Stimulated activated CD4-positive, alpha-beta T cell treated with anti-CD3 and anti-CD28 coated beads, TNF-alpha, amount 100 ng/mL, for 4 hours (primary cell): ENCODE results near the gene EIF1AD.

Source experiments
- DNase-seq, 3 experiments: peaks; one replicate each; pipeline ENCODE4 v3.0.0-alpha.2; 2020; ENCODE audit warnings: low read depth in 3 of 3

The EIF1AD gene

DNA sequence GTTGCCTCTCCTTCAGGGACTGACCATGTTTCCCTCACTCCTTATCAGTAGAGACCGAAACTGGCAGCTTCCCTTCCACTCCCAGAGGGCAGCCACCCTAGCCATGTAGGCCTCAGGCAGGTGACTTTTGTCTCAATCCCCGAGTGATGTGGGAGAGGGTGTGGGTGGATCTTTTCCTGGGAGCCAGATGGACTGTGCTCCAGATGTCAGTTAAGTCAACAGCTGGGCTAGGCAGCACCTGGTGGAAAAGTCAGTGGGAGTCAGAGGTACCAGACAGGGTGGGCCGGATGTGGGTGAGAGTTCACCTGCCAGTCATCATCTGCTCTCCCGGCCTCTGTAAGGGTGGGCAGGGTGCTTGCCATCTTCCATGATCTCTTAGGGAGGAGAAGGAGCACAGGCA, 2.2 kb upstream of the EIF1AD start:
- DNase-seq: no peak

DNA sequence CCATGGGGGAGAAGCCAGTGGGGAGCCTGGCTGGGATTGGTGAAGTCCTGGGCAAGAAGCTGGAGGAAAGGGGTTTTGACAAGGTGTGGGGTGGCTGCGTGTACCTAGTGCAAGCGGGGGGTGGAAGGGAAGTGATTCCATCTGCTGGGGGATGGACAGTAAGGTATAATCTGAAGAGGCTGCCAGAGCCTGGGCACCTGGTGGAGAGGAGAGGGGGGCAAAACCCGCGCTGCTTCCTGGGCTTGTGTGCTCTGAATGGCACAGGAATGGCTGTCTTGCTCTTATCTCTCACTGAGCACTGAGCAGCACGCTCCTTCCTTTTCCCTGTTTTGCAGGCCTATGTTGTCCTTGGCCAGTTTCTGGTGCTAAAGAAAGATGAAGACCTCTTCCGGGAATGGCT, 1.3 kb upstream of the EIF1AD start:
- DNase-seq: no peak

DNA sequence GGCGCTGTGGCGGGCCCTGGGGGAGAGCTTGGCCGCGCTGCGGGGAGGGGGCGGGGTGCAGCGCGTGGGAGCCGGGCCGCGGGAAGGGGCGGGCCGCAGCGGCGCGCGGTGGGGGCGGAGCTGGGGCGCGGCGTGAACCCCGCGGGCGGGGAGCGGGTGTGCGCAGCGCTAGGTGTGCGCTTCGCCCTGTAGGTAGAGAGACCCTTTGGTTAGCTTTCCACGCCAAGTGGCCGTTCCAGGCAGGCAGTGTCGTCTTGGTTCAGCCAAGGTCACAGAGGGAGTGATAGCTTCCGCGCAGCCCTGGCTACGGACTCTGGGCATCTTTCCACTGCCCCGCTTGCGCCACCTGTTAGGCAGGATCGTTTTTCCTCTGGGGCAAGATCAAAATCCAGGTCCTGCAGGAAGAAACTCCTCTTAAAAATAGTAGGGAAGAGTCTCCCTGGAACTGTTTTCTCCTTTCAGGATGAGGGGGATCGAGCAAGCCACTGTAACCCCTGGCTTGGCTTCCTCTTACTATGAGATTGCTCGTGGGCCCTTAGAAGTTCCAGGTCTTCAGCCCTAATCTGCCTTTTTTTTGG, 780 bp upstream of the EIF1AD start:
- DNase-seq: no peak

DNA sequence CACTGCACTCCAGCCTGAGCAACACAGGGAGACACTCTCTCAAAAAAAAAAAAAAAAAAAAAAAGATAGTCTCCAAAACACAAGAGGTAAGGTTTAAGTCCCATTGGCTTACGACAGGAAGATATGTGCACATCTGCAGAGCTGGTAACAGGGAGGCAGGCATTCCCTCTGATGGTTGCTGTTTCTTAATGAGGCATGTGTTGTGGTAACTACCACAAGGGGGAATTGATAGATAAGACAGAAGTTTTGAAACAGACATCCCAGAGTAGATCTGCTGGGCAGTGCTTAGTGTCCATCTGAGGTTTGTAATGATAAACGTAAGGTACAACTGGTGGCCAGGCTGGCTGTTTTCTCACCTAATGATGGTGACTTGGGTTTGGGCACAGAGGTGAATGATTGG, 4.7 kb downstream of the EIF1AD start:
- no peak for DNase-seq

DNA sequence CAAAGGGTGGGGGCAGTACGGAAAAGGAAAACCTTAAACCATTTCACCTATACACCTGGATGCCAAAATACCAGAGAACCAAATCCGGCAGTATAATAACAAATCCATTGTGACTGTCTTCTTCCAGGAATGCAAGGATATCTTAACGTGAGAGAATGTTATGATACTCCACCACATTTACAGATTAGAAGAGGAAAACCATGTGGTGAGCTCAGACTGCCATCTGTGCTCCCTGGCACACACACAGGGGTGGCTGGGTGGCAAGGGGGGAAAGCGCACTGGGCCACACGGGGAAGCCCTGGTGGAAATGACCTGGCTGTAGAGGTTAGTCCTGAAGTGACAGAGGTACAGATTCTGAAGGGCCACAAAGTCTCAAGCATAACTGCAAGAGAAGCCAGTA, 9.9 kb downstream of the EIF1AD start:
- no peak for DNase-seq

DNA sequence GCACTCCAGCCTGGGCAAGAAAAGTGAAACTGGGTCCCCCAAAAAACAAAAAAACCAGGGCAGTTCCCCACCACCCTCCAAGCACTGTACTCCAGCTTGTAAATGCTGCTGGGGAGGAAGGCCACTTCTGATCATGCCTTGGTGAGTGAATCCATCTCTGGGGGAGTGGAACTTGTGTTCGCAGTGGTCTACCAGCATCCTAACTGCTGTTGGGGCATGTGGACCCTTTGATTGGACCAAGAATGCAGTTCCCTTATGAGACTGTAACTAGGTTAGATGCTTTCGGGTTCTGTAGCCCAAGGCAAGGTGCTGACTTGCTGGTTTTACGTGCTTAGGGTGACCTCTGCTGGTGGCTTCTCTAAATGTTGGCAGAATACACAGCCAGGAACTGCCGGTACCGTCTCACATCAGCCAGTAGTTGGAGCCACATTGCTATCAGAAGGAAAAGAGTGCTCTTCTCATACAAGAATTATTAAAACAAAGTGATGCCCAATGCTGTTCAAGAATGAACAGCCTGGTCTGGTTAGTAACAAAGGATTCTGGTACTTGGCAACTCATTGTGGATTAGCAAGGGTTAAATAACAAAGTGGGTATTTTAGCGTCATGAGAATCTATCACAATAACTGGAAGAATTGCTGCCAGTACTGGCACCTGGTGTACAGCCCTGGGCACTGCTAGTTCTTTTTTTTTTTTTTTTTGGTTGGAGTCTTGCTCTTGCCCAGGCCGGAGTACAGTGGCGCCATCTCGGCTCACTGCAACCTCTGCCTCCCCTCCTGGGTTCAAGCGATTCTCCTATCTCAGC, 13.0 kb downstream of the EIF1AD start:
- peak; percentile 51 to 90 (median 81) for DNase-seq

DNA sequence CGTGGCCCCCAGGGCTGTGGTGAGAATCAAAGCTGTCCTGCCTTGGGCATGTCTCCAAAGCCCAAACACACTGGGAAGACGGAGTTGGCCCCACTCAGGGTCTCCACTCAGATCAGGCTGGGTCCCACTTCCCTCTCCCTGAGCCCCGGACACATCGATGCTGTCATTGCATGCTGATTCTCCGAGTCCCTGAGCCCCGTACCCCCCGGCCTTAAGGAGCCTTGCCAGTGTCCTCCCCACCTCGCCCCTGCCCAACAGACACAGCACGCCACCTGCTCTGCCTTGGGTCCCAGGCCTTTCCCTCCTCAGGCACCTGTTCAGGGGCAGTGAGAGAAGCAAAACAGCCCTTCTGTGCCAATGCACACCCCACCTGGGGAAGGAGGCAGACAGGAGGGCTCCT, 14.6 kb downstream of the EIF1AD start:
- no peak for DNase-seq

DNA sequence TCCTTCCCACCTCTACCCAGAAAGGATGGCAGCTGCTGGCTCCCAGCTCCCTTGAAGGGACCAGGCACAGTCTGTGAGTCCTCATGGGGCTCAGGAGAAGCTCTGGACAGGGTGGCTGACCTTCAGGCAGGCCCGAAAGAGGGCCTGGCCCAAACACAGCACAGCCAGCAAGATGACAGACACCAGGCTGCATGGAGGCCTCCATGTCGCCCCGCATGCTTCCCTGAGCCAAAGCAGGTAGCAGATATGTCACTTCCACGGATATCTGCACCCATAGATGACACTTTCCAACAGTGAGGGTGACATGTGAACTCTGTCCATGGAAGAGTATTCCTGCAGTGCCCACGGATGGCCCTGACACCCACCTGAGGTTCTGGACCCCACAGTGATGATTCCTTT, 18.4 kb downstream of the EIF1AD start:
- DNase-seq: no peak

DNA sequence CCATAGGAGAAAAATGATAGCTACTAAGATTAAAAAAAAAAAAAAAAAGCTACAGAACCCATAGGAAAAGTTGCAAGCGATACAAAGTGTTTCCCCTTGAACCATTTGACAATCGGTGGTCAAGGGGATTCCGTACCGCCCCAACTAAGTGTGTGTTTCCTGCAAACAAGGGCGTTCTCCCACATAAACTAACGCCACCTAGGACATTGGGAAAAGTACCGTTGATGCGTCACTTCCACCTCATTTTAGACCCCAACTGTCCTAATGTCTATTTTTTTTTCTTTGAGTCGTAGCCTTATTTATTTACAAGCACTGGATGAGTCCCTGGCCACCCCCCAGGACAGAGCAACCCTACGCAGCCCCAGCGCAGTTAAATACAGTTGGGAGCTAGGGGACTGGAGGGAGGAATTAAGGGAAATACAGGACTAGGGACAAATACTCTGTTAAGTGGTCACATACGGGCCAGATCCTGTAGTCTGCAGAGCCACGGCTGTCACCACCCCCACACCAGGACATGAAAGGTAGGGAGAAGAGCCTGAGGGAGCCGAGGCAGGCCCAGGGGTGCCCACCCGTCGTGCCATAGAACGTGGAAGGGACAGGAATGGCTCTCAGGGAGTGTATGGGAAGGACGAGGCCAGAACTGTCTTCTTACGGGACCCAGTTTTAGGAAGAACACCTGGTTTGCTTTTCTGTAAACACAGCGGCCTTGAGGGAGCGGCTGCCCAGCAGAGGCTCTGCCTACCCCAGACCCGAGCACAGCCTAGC, 19.0 kb downstream of the EIF1AD start:
- no peak for DNase-seq

DNA sequence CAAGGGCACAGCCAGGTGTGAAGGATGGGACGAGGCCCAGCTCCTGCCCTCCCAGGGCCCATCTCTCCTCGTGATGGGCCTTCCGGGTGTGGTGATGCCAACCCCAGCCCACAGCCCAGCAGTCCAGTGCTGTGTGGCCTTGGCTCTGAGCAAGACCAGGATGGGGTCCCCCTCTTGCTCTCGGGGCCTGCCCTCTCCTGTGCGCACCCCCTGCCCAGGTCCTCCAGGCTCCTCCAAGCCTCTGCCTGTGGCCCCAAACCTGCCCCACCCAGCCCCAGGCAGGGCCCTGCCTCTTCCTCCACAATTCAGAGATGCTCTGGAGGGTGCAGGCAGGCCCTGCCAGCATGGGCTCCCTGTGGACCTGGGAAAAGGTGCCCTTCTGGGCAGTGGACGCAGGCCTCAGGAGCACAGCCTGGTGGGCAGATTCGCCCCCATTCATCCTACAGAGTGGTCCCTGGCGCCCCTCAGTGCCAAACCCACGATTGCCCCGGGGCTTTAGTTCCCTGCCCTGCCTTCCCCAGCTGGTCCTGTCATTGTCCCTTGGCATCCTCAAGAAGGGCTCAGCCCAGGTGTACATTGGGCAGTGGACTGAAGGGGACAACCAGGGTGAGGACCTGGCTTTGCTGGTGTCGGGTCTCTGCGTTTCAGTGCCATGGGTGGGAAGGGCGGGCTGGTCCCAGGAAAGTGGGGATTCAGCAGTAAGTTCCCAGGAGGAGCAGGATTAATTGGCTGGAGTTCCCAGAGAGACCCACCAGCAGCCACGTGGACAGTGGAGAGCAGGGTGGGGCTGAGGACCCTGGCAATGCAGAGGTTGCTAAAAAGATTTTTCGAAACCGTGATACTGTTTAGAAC, 19.8 kb downstream of the EIF1AD start:
- DNase-seq: no peak

DNA sequence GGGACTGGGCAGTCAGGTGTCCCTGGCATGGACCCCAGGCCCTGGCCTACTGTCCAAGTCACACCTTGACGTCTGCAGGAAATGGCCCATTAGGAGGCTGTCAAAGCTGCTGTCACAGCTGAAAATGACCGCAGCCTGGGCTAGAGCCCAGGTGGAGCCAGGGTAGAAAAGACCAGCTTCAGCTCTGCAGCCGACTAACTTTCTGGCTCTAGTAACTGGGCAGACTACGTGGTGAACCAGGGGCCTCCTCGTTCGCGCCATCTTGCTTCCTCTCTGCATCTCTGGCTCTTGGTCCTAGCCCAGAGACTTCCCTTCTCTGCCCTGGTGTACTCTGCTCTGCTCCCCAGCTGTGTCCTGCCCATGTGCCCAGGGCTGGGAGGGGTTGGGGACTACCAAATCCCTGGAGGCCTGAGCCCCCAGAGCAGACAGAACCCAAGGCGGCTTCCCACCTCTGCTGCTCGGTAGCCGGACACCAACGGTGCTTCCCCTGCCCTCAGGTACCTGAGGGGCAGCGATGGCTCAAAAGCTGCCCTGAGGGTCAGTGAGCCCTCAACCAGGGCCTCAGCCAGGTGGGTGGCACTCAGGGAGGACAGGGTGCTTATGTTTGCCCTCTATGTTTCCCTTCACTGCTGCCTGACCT, 20.7 kb downstream of the EIF1AD start:
- DNase-seq: no peak

DNA sequence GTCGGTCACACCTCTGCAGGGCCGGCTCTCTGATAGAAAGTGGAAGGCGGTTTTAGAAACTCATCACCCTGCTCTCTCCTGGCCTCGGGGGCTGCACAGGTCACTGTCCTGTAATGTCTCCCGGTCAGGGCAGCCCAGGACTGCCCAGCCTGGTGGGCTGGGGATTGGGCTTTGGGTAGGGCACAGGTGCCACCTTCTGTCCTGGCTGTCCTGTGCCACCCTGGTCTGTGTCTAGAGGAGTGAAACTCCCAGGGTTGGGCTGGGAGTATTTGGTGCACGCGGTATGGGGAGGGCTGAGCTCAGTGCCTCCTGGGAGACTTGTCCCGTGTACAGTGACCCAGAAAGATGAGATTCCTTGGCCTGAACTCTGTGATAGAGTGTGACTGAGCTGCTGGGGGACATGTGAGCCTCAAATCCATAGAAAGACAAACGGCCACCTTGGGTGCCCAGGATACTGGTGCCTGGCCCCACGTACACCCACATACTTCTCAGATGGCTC, 22.6 kb downstream of the EIF1AD start:
- DNase-seq: no peak

DNA sequence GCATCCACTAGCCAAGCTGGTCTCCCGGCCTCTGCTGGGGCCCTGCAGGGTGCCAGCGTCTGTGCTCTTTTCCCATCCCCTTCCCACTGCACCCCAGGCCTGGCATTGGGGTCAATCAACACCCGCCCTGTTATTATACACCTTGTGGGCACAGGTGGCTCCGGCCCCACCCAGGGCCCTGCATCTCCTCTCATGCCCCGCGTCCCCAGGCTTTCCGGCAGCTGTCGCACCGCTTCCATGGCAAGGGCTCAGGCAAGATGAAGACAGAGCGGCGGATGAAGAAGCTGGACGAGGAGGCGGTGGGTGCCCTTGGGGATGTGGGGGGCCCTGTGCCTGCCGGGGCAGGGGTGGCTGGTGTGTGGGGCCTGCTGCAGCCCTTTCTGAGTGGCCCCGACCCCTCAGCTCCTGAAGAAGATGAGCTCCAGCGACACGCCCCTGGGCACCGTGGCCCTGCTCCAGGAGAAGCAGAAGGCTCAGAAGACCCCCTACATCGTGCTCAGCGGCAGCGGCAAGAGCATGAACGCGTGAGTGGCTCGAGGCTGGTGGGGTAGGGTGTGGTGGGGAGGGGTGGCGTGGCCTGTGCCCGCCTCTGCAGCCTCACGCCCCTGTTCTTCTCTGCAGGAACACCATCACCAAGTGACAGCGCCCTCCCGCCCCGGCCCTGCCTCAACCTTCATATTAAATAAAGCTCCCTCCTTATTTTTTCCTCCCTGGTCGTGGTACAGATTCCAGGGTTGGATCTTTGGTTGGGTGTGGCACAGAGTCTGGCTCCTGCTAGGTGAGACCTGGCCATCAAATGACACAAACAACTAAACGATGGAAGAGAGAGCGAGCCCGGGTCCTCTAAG, 23.3 kb downstream of the EIF1AD start:
- DNase-seq: no peak

DNA sequence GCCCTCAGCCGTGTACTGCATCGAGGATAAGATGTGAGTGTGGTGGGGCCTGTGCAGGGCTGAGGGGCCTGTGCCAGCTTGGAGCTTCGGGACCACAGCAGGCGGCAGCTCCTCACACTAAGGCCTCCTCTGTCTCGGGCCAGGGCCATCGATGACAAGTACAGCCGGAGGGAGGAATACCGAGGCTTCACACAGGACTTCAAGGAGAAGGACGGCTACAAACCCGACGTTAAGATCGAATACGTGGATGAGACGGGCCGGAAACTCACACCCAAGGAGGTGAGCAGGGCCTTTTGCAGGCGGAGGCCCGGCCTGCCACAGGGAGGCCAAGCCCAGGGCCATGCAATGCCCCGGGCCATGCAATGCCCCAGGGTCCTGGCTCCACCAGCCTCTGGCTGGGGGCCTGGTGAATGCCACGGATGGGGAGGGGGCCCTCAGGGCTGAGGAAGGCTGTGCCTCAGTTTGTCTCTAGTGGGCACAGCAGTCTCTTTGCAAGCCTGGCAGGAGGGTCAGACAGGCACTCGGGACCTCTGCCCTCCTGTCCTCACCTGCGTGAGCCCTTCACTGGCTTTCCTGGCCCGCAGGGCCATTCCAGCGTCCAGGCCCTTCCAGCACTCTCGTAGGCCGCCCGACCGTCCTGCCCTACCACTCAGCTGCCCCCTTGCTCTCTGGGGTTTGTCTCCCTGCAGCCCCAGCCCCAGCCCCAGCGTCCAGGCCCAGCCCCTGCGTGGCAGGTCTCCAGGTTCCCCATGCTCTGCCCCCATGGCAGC, 24.2 kb downstream of the EIF1AD start:
- DNase-seq: no peak

DNA sequence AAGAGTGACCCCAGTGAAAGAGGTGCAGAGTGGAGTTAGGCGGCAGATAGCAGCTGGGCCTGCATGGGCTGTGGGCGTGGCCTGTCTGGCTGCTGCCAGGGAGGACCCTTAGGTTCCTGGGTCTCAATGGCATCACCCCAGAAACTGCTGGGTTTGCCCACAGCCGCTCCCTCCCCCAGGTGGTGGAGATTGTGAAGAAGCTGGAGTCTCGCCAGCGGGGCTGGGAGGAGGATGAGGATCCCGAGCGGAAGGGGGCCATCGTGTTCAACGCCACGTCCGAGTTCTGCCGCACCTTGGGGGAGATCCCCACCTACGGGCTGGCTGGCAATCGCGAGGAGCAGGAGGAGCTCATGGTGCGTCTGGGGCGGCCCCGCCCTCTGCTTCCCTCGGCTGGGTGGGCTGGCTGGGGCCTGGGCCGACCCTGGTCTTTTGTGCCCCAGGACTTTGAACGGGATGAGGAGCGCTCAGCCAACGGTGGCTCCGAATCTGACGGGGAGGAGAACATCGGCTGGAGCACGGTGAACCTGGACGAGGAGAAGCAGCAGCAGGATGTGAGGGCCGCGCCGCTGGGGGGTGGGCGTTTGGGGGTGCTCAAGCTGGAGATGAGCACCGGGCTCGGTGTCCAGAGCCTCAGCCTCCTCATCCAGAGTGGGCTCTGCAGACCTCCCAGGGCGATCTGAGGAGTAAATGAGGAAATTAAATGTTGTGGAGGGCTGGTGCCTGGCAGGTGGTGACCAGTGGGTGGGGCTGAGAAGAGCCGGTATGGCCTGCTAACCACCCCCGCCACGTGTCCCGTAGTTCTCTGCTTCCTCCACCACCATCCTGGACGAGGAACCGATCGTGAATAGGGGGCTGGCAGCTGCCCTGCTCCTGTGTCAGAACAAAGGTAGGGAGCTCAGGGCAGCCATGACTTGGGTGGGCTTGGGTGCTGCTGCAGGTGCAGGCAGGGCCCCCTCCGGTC, 25.5 kb downstream of the EIF1AD start:
- DNase-seq: no peak

DNA sequence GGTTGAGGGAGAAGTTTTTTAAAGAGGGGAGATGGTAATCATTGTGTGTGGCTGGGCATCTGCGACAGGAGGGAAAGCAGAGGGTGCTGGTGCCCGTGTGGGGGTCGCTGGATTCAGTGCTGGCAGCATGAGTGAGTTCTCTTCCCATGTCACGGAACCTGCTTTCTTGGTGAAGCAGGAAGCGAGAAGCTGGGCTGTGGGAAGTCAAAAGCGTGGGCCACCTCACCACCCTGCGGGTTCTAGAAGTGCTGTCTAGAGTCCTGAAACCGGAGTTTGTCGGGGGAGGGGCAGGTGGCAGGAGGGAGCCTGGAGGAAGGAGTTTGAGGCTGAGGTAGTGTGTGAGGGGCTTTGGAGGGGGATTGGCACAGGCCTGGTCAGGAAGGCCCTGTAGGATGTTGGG, 26.2 kb downstream of the EIF1AD start:
- no peak for DNase-seq

DNA sequence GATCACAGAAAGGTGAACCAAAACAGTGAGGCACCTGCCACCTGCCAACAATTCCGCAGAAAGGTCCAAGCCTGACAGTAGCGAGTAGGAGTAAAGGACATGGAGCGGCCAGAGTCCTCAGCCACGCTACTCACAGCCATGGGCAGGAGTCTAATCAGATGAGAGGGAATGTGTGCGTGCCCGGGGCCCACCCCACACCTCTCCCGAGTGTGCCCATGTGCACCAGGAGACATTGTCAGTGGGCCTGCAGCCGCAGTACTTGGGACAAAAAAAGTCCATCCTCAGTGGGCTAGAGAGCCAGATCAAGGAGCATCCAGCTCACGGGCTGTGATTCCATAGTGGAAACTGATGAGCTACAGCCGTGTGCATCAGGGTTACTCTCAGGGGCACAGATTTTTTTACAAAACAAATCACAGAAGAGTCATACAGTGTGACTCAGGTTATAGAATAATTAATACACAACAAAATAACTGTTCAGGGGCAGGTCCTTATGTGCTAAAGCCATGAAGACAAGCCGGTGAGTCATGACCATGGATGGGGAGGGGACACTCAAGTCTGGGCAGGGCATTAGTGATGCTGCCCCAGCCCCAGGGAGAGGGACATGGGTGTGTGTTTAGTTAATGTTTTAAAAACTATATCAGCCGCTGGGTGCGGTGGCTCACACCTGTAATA, 28.4 kb downstream of the EIF1AD start:
- no peak for DNase-seq

DNA sequence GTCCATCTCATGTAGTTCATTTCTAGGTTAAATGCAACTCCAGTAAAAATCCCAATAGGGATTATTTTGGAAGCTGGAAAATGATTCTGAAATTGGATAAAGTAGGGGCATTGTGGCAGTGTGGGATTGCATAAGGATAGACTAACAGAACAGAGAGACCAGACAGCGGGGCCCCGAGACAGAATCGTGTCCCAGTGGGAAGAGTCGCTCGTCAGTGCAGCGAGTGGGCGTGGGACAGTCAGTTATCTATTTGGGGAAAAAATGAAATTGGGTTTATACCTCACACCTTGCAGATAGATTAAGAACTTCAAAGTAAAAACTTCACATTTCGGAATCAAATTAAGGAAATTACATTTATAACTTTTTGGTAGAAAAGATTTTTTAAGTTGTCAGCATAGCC, 29.8 kb downstream of the EIF1AD start:
- no peak for DNase-seq
